ENCODE results near the gene KRT27. TPM values are rescaled to one million over a fixed set of nuclear protein-coding genes. Genes with fewer than 3 reads are reported as not detected.

The KRT27 gene
- total RNA-seq, 2 experiments from 2014 or later, result not detected

- intact Hi-C loops (cut with DNase I, micrococcal nuclease), result no loop called here
- Histone ChIP-seq H3K27me3 (ENCODE audit: control insufficient read depth in 1 of 2, insufficient read depth in 2 of 2, low read length in 2 of 2) (no peaks in the 10 kb centered on the region), H3K9me3 (ENCODE audit: control insufficient read depth in 1 of 2, insufficient read depth in 1 of 2, low read length in 2 of 2) (no peaks in the 10 kb centered on the region), H3K4me3 (ENCODE audit: low read length) (no peak within 1 kb of the TSS), H3K4me1 (ENCODE audit: insufficient read depth, low read length) (peaks cover 5% of the 10 kb centered on the region), H3K27ac (ENCODE audit: low read depth in 1 of 2, low read length in 2 of 2) (no peak within 1 kb of the TSS), H3K36me3 (ENCODE audit: insufficient read depth, low read length) (peaks cover 2% of the 10 kb centered on the region)
- Mint-ChIP-seq H3K9me3 (peaks cover 2% of the 10 kb centered on the region), H3K27ac (no peak within 1 kb of the TSS), H3K4me3 (no peak within 1 kb of the TSS), H3K4me1 (ENCODE audit: low read depth) (peaks cover 28% of the 10 kb centered on the region), H3K27me3 (peaks cover 12% of the 10 kb centered on the region), H3K36me3 (ENCODE audit: low read depth) (peaks cover 14% of the 10 kb centered on the region)
- DNase-seq, result no peak
- ChIA-PET POLR2A (no interaction called here), CTCF (no interaction called here)
- no peak for ATAC-seq (ENCODE audit: poor library complexity)
- no peak for TF ChIP-seq CTCF (IDR thresholded peaks at IDR 0.05)
Measured at GRCh38 chr17:40822132-40822812, 39.9 kb upstream of the KRT27 start, which contains the start of gene KRT10. TSS of gene KRT10 (minus strand) at chr17:40822614. CDS start at chr17:40822585, 29 bp downstream.

- CTCF ChIA-PET, result no interaction called here
- no peak for ATAC-seq (ENCODE audit: poor library complexity)
Measured at GRCh38 chr17:40821536-40821935, 39.2 kb upstream of the KRT27 start.

DNA sequence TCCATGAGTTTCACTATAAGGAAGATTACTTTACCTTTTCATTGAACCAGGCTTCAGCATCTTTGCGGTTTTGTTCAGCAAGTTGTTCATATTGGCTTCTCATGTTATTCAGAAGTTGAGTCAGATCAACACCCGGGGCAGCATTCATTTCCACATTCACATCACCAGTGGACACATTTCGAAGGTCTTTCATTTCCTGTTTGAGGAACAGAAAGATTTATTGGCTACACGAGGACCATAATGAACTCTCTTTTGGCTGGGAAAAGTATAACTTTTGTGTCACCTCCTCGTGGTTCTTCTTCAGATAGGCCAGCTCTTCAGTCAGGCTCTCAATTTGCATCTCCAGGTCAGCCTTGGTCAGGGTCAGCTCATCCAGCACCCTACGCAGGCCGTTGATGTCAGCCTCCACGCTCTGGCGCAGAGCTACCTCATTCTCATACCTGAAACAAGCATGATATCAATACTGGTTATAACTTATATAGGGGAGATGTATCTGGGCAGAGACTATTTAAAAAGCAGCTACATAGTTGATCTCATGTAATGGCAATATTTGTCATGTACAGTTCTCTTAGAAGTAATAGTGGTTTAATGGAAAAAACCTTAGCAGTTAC, 38.0 kb upstream of the KRT27 start:
- Histone ChIP-seq H3K27ac (ENCODE audit: low read depth in 1 of 2, low read length in 2 of 2) (no peak overlapping the region), H3K27me3 (ENCODE audit: control insufficient read depth in 1 of 2, insufficient read depth in 2 of 2, low read length in 2 of 2) (no peaks in the 10 kb centered on the region), H3K36me3 (ENCODE audit: insufficient read depth, low read length) (peaks cover 2% of the 10 kb centered on the region), H3K9me3 (ENCODE audit: control insufficient read depth in 1 of 2, insufficient read depth in 1 of 2, low read length in 2 of 2) (no peaks in the 10 kb centered on the region), H3K4me3 (ENCODE audit: low read length) (no peak overlapping the region), H3K4me1 (ENCODE audit: insufficient read depth, low read length) (peaks cover 5% of the 10 kb centered on the region)
- H3K4me3 Mint-ChIP-seq, result peak overlapping the region; percentile 84
- intact Hi-C loops (cut with DNase I, micrococcal nuclease), result no loop called here
- POLR2A ChIA-PET, result interaction anchor here (1.1 to 2.9 kb wide), 2 partner anchors 869 to 1197 kb away, joined by 3 to 70 read pairs; partner anchors contain the start of genes DNAJC7 and EIF1
- H3K27me3 Mint-ChIP-seq, result peaks cover 5% of the 10 kb centered on the region
- DNase-seq (no peak), ATAC-seq (ENCODE audit: poor library complexity) (no peak)
- peaks cover 24% of the 10 kb centered on the region for H3K36me3 Mint-ChIP-seq (ENCODE audit: low read depth)
- H3K9me3 Mint-ChIP-seq, result peaks cover 2% of the 10 kb centered on the region
- peaks cover 33% of the 10 kb centered on the region for H3K4me1 Mint-ChIP-seq (ENCODE audit: low read depth)
- TF ChIP-seq CTCF (IDR thresholded peaks at IDR 0.05), result no peak
- CTCF ChIA-PET, result interaction anchor here (2.2 kb wide), 1 partner anchor 842 kb away, joined by 7 read pairs; no protein-coding TSS in a partner anchor
- H3K27ac Mint-ChIP-seq, result peak overlapping the region; percentile 89

More at GRCh38 chr17:40821536-40821935, 39.2 kb upstream of the KRT27 start:
- no peak for DNase-seq
- H3K27me3 Mint-ChIP-seq, result peaks cover 11% of the 10 kb centered on the region
- Histone ChIP-seq H3K9me3 (ENCODE audit: control insufficient read depth in 1 of 2, insufficient read depth in 1 of 2, low read length in 2 of 2) (no peaks in the 10 kb centered on the region), H3K27ac (ENCODE audit: low read depth in 1 of 2, low read length in 2 of 2) (no peak overlapping the region), H3K36me3 (ENCODE audit: insufficient read depth, low read length) (peaks cover 2% of the 10 kb centered on the region), H3K4me1 (ENCODE audit: insufficient read depth, low read length) (peaks cover 5% of the 10 kb centered on the region), H3K27me3 (ENCODE audit: control insufficient read depth in 1 of 2, insufficient read depth in 2 of 2, low read length in 2 of 2) (no peaks in the 10 kb centered on the region), H3K4me3 (ENCODE audit: low read length) (no peak overlapping the region)
- peaks cover 21% of the 10 kb centered on the region for H3K36me3 Mint-ChIP-seq (ENCODE audit: low read depth)
- H3K4me1 Mint-ChIP-seq (ENCODE audit: low read depth), result peaks cover 33% of the 10 kb centered on the region
- intact Hi-C loops (cut with DNase I, micrococcal nuclease), result no loop called here
- TF ChIP-seq CTCF (IDR thresholded peaks at IDR 0.05), result no peak
- H3K27ac Mint-ChIP-seq, result no peak overlapping the region
- H3K4me3 Mint-ChIP-seq, result no peak overlapping the region
- H3K9me3 Mint-ChIP-seq, result peaks cover 2% of the 10 kb centered on the region
- POLR2A ChIA-PET, result no interaction called here

Measured in CD4-positive, alpha-beta T cell (primary cell).